Upper lobe of right lung (tissue), 1 donor: ENCODE results near the gene SLC44A2. TPM values are rescaled to one million over a fixed set of nuclear protein-coding genes. Genes with fewer than 3 reads are reported as not detected.
A peak's percentile ranks its signal among the peaks of the same experiment; 100 is the strongest.

Experiments
- ATAC-seq: fragments of 200-7000 bp; cut with Tn5 transposase; one replicate; pipeline ENCODE4 v1.9.1; 2020; ENCODE audit warnings: mild to moderate bottlenecking, moderate library complexity
- DNase-seq: peaks from one replicate; pipeline ENCODE4 v3.0.0-alpha.2; 2020
- H3K27ac ChIP-seq: fragments of 200-600 bp; one replicate; pipeline ENCODE4 v1.8.0; 2022
- H3K27me3 ChIP-seq: fragments of 200-600 bp; one replicate; pipeline ENCODE4 v1.8.0; 2022; ENCODE audit warnings: mild to moderate bottlenecking
- H3K36me3 ChIP-seq: fragments of 200-600 bp; one replicate; pipeline ENCODE4 v1.8.0; 2022
- H3K4me1 ChIP-seq: fragments of 200-600 bp; one replicate; pipeline ENCODE4 v1.8.0; 2022
- H3K4me3 ChIP-seq: fragments of 200-600 bp; one replicate; pipeline ENCODE4 v1.8.0; 2022; ENCODE audit warnings: mild to moderate bottlenecking
- H3K9me3 ChIP-seq: fragments of 200-600 bp; one replicate; pipeline ENCODE4 v1.8.0; 2022
- intact Hi-C: fragments of 100-400 bp; cut with DNase I; formaldehyde crosslinking; loops from one replicate; pipeline ENCODE4 v1.11.0; 2022
- total RNA-seq: library from RNA; stranded (reverse); fragmentation: NEBNext Ultra II Directional; extraction: Animal tissue kit (Norgen Biotek cat#: 25700); gene quantifications from one replicate; pipeline ENCODE4 v1.2.1, GENCODE V29; 2021
- TF ChIP-seq, protein P1 (sequence below): fragments of 200-600 bp; IDR thresholded peaks from one replicate; pipeline ENCODE4 v1.8.0; 2022; ENCODE audit warnings: antibody characterized with exemption
- donor health status: DM: no; HTN: yes; CAD: no; lungs with severe emphysema.

Gene SLC44A2
- total RNA-seq, 1 donor from 2014 or later = 293 TPM

DNA sequence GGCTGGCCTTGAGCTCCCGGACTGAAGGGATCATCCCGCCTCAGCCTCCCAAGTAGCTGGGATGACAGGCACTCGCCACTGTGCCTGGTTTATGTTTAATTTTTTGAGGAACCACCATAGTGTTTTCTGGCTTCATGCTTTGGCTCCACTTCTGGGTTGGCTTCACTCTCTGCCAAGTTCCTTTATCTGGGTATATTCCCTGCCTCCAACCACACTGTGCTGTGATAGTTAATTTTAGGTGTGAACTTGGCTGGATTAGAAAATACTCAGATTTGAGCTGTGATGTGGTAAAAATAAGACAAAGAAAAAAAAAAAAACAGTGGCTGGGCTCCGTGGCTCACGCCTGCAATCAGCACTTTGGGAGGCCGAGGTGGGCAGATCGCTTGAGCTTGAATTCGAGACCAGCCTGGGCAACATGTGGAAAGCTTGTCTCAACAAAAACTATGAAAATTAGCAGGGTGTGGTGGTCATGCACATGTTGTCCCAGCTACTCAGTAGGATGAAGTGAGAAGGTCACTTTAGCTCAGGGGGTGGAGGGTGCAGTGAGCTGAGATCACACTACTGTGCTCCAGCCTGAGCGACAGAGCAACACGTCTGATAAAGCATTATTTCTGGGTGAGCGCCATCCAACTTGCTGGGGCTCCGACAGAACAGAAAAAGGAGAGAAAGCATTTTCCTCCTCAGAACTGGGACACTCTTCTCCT, 21.3 kb downstream of the SLC44A2 start:
- H3K4me1 ChIP-seq = peaks cover 15% of the 10 kb centered on the region
- H3K4me3 ChIP-seq = no peak overlapping the region
- intact Hi-C loops = no loop called here
- no peak overlapping the region for H3K27ac ChIP-seq
- ATAC-seq = no peak
- no peaks in the 10 kb centered on the region for H3K27me3 ChIP-seq
- TF ChIP-seq, protein P1, sequence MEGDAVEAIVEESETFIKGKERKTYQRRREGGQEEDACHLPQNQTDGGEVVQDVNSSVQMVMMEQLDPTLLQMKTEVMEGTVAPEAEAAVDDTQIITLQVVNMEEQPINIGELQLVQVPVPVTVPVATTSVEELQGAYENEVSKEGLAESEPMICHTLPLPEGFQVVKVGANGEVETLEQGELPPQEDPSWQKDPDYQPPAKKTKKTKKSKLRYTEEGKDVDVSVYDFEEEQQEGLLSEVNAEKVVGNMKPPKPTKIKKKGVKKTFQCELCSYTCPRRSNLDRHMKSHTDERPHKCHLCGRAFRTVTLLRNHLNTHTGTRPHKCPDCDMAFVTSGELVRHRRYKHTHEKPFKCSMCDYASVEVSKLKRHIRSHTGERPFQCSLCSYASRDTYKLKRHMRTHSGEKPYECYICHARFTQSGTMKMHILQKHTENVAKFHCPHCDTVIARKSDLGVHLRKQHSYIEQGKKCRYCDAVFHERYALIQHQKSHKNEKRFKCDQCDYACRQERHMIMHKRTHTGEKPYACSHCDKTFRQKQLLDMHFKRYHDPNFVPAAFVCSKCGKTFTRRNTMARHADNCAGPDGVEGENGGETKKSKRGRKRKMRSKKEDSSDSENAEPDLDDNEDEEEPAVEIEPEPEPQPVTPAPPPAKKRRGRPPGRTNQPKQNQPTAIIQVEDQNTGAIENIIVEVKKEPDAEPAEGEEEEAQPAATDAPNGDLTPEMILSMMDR = no peak
- H3K36me3 ChIP-seq = peaks cover 27% of the 10 kb centered on the region
- H3K9me3 ChIP-seq = no peaks in the 10 kb centered on the region
- DNase-seq = no peak

DNA sequence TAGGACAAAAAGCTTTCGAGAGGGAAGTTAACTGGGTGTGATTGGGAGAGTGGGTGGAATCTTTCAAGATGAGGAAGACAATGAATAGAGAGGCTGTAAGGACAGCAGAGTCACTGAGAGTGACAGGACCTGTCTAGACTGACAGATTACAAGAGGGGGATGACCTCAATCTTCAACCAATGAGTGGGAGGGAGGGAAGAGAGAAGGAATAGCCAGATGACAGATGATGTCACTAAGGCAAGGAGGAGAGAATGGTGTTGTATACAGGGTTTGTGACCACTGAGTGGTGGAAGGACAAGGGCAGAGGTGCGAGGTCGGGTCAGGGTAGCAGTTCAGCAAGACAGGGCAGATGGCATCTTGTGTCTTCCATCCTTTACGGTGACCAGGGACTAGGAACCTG, 23.0 kb downstream of the SLC44A2 start:
- TF ChIP-seq, protein P1 = no peak
- DNase-seq (no peak), ATAC-seq (peak; percentile 74)
- H3K4me1 ChIP-seq = peaks cover 24% of the 10 kb centered on the region
- H3K36me3 ChIP-seq = peaks cover 9% of the 10 kb centered on the region
- no peaks in the 10 kb centered on the region for H3K9me3 ChIP-seq
- no peaks in the 10 kb centered on the region for H3K27me3 ChIP-seq
- intact Hi-C loops = no loop called here
- no peak overlapping the region for H3K4me3 ChIP-seq
- H3K27ac ChIP-seq = no peak overlapping the region

DNA sequence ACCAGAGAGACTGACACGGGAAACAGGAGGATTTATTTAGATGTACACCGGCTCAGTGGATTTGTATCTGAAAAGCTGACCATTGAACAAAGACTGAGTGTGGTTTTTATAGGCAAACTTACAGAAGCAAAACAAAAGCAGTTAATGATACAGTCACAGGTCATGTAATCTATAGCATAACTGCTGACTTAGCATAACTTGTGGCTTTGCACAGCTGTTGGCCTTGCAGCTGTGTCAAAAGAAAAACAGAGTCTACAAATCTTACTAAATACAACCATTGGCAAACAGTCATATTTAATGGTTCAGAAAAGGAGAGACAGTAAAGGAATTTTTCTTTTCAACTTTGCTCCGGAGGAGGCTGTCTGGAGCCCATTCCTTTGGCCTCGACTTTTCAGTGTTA, 26.5 kb downstream of the SLC44A2 start:
- H3K4me3 ChIP-seq = no peak overlapping the region

DNA sequence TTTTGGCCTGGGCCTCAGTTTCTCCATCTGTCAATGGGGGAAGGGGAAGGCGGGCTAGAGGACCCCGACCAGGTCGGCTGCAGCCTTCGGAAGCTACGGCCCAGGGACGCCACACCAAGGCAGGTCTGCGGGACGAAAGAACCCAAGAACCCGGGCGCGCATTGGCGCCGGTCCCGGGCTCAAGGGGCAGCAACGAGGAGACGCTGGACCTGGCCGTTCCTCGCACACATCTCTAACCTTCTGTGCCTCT, 28.1 kb downstream of the SLC44A2 start:
- H3K27me3 ChIP-seq = no peaks in the 10 kb centered on the region
- H3K4me1 ChIP-seq = peaks cover 27% of the 10 kb centered on the region
- H3K9me3 ChIP-seq = no peaks in the 10 kb centered on the region
- peak overlapping the region; percentile 93 for H3K4me3 ChIP-seq
- H3K36me3 ChIP-seq = no peaks in the 10 kb centered on the region
- intact Hi-C loops = no loop called here
- ATAC-seq = peak; percentile 4
- H3K27ac ChIP-seq = peak overlapping the region; percentile 99
- TF ChIP-seq, protein P1 = no peak
- no peak for DNase-seq

More for the DNA sequence above, 26.5 kb downstream of the SLC44A2 start:
- intact Hi-C loops = no loop called here
- no peak overlapping the region for H3K27ac ChIP-seq
- DNase-seq = no peak
- ATAC-seq = no peak
- H3K27me3 ChIP-seq = no peaks in the 10 kb centered on the region
- H3K36me3 ChIP-seq = no peaks in the 10 kb centered on the region
- TF ChIP-seq, protein P1 = no peak
- peaks cover 27% of the 10 kb centered on the region for H3K4me1 ChIP-seq
- H3K9me3 ChIP-seq = no peaks in the 10 kb centered on the region

DNA sequence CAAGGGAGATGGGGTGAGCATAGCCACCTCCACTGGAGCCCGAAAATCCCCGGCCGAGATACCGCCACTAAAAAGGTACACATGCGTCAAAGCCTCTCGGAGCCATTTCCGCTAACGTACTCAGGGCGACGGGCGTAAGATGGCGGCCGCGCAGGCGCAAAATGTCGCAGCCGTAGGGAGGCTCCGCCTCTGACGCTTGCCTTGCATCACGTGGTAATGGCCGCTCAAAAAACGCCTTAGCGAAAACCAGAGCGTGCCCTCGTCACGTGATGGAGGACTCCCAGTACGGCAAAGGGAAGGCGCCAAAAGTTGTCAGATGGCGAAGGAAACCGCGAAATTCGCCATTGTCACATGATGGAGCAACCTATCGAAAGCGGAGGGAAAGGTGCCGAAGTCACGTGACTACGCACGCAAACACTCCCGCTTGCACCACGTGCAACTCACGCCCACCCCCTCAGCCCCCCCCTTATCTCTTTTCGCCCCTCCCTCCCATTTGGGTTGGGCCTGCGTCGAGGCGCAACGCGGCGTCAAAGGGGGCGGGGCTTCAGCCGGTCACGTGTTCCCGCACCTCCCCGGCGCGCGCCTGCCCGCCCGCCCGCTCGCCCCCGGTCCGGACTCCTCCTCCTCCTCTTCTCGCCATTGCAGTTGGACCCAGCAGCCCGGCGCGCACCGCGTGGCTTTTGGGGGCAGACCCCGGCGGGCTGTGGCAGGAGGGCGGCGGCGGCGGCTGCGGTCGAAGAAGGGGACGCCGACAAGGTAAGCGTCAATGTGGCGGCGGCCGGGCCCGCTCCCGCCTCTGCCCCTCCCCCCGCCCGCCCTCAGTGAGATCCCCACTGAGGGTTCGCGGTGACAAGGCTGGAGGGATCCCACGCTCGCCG, 28.6 kb downstream of the SLC44A2 start, which contains the start of gene ILF3:
Gene ILF3, plus strand, starts transcription at position 615 of the 878 bp plus-strand sequence. CDS start 16,260 bp downstream, outside the sequence.
- TF ChIP-seq, protein P1 = no peak
- peak within 1 kb of the TSS; percentile 93 for H3K4me3 ChIP-seq
- no peaks in the 10 kb centered on the region for H3K36me3 ChIP-seq
- ATAC-seq = peak; percentile 94
- DNase-seq = peak; percentile 99
- no peaks in the 10 kb centered on the region for H3K27me3 ChIP-seq
- peak within 1 kb of the TSS; percentile 99 for H3K27ac ChIP-seq
- H3K4me1 ChIP-seq = peaks cover 27% of the 10 kb centered on the region
- intact Hi-C loops = no loop called here
- H3K9me3 ChIP-seq = no peaks in the 10 kb centered on the region
